ENCODE results near the gene MNX1. TPM values are rescaled to one million over a fixed set of nuclear protein-coding genes. Genes with fewer than 3 reads are reported as not detected.

The MNX1 gene
- total RNA-seq, 1 donor from 2014 or later = not detected

- Histone ChIP-seq H3K36me3 (no peaks in the 10 kb centered on the region), H3K9ac (no peak overlapping the region), H3K27ac (no peak overlapping the region), H3K79me2 (ENCODE audit: low read depth) (no peaks in the 10 kb centered on the region), H3K4me2 (no peak overlapping the region), H3K4me1 (no peaks in the 10 kb centered on the region), H2AFZ (replicated peaks) (no peak overlapping the region), H3K27me3 (no peaks in the 10 kb centered on the region), H4K20me1 (ENCODE audit: low read depth) (no peaks in the 10 kb centered on the region), H3K9me3 (ENCODE audit: low read depth) (no peaks in the 10 kb centered on the region), H3K4me3 (no peak overlapping the region), H3F3A (ENCODE audit: low read depth) (peaks cover 5% of the 10 kb centered on the region)
- H3K27me3 Mint-ChIP-seq (ENCODE audit: insufficient read depth, low read depth) = no peaks in the 10 kb centered on the region
- no peak overlapping the region for H3K4me3 Mint-ChIP-seq
- no peak overlapping the region for H3K27ac Mint-ChIP-seq
- no peak for DNase-seq (ENCODE audit: low spot score)
- peaks cover 7% of the 10 kb centered on the region for H3K36me3 Mint-ChIP-seq
- peak; percentile 52 for TF ChIP-seq CTCF (IDR thresholded peaks at IDR 0.05)
- TF ChIP-seq EZH2phosphoT487 (IDR thresholded peaks at IDR 0.05) = no peak
- H3K4me1 Mint-ChIP-seq = no peaks in the 10 kb centered on the region
- no peaks in the 10 kb centered on the region for H3K9me3 Mint-ChIP-seq
Observed at GRCh38 chr7:156969972-156970420, 40.5 kb downstream of the MNX1 start.

GRCh38 chr7:156968183-156968582 lies 42.3 kb downstream of the MNX1 start:
- peaks cover 14% of the 10 kb centered on the region for H3K36me3 Mint-ChIP-seq

GRCh38 chr7:156966387-156966786 lies 44.1 kb downstream of the MNX1 start:
- H3K36me3 ChIP-seq = no peaks in the 10 kb centered on the region
- Mint-ChIP-seq H3K36me3 (peaks cover 26% of the 10 kb centered on the region), H3K4me3 (no peak overlapping the region), H3K27ac (no peak overlapping the region), H3K4me1 (no peaks in the 10 kb centered on the region), H3K27me3 (ENCODE audit: insufficient read depth, low read depth) (no peaks in the 10 kb centered on the region), H3K9me3 (no peaks in the 10 kb centered on the region)
- no peak overlapping the region for H2AFZ ChIP-seq (replicated peaks)
- no peaks in the 10 kb centered on the region for H3K9me3 ChIP-seq (ENCODE audit: low read depth)
- no peak overlapping the region for H3K4me2 ChIP-seq
- no peak for DNase-seq (ENCODE audit: low spot score)
- H3K4me3 ChIP-seq = no peak overlapping the region
- H3K9ac ChIP-seq = no peak overlapping the region
- no peaks in the 10 kb centered on the region for H3K79me2 ChIP-seq (ENCODE audit: low read depth)
- TF ChIP-seq CTCF (IDR thresholded peaks at IDR 0.05) = no peak
- TF ChIP-seq EZH2phosphoT487 (IDR thresholded peaks at IDR 0.05) = no peak
- no peak for TF ChIP-seq EZH2 (IDR thresholded peaks at IDR 0.05)
- no peak overlapping the region for H3K27ac ChIP-seq
- no peaks in the 10 kb centered on the region for H3K27me3 ChIP-seq
- H3F3A ChIP-seq (ENCODE audit: low read depth) = no peaks in the 10 kb centered on the region
- H4K20me1 ChIP-seq (ENCODE audit: low read depth) = no peaks in the 10 kb centered on the region
- no peaks in the 10 kb centered on the region for H3K4me1 ChIP-seq

More at GRCh38 chr7:156968183-156968582, 42.3 kb downstream of the MNX1 start:
- H3K27me3 ChIP-seq = no peaks in the 10 kb centered on the region
- H3F3A ChIP-seq (ENCODE audit: low read depth) = peaks cover 5% of the 10 kb centered on the region
- H3K27ac Mint-ChIP-seq = no peak overlapping the region
- no peak overlapping the region for H3K27ac ChIP-seq
- no peaks in the 10 kb centered on the region for H3K9me3 Mint-ChIP-seq
- no peaks in the 10 kb centered on the region for H3K4me1 Mint-ChIP-seq
- no peak overlapping the region for H3K4me2 ChIP-seq
- H3K4me3 Mint-ChIP-seq = no peak overlapping the region
- H3K4me3 ChIP-seq = no peak overlapping the region
- no peaks in the 10 kb centered on the region for H3K4me1 ChIP-seq
- H3K27me3 Mint-ChIP-seq (ENCODE audit: insufficient read depth, low read depth) = no peaks in the 10 kb centered on the region
- H3K79me2 ChIP-seq (ENCODE audit: low read depth) = no peaks in the 10 kb centered on the region
- H3K9ac ChIP-seq = no peak overlapping the region
- H4K20me1 ChIP-seq (ENCODE audit: low read depth) = no peaks in the 10 kb centered on the region
- TF ChIP-seq EZH2phosphoT487 (IDR thresholded peaks at IDR 0.05) = no peak
- no peak for TF ChIP-seq EZH2 (IDR thresholded peaks at IDR 0.05)
- TF ChIP-seq CTCF (IDR thresholded peaks at IDR 0.05) = no peak
- no peaks in the 10 kb centered on the region for H3K36me3 ChIP-seq
- DNase-seq (ENCODE audit: low spot score) = no peak
- no peak overlapping the region for H2AFZ ChIP-seq (replicated peaks)
- no peaks in the 10 kb centered on the region for H3K9me3 ChIP-seq (ENCODE audit: low read depth)
